CD14-positive monocyte (primary cell): ENCODE results near the gene TRIM3. TPM values are rescaled to one million over a fixed set of nuclear protein-coding genes. Genes with fewer than 3 reads are reported as not detected.
A peak's percentile ranks its signal among the peaks of the same experiment; 100 is the strongest.

Source experiments
- DNase-seq, 3 donors: peaks; one replicate each; pipeline ENCODE4 v3.0.0-alpha.2; 2011 to 2022
- H2AFZ ChIP-seq: 2 replicates; pipeline ENCODE4 v1.6.0; 2012; ENCODE audit warnings: mild to moderate bottlenecking, low read depth, low read length, inconsistent platforms; ENCODE audit not compliant: insufficient read depth, poor library complexity, severe bottlenecking
- H3K27ac ChIP-seq, 2 donors: 1 replicate in 1 of 2; 2 replicates in 1 of 2; pipeline ENCODE4 v1.5.1; 2012 to 2013; ENCODE audit warnings: low read length in 2 of 2, control low read depth in 1 of 2, inconsistent platforms in 1 of 2, low read depth in 1 of 2, mild to moderate bottlenecking in 1 of 2
- H3K27me3 ChIP-seq, 2 donors: one replicate each; pipeline versions ENCODE4 v1.6.0 to v1.6.1; 2011 to 2013; ENCODE audit warnings: low read length in 2 of 2; ENCODE audit not compliant: control insufficient read depth in 2 of 2, insufficient read depth in 2 of 2
- H3K36me3 ChIP-seq, 2 donors: replicated peaks in 1 of 2; 1 replicate in 1 of 2; 2 replicates in 1 of 2; pipeline versions ENCODE4 v1.5.1 to v1.6.1; 2012 to 2013; ENCODE audit warnings: low read length in 2 of 2, control low read depth in 1 of 2, inconsistent platforms in 1 of 2, mild to moderate bottlenecking in 1 of 2; ENCODE audit not compliant: insufficient read depth in 2 of 2, control insufficient read depth in 1 of 2
- H3K4me1 ChIP-seq, 2 donors: 1 replicate in 1 of 2; 2 replicates in 1 of 2; pipeline versions ENCODE4 v1.5.1 to v1.6.1; 2012 to 2013; ENCODE audit warnings: low read length in 2 of 2, control low read depth in 1 of 2, inconsistent platforms in 1 of 2, mild to moderate bottlenecking in 1 of 2, moderate library complexity in 1 of 2; ENCODE audit not compliant: insufficient read depth in 2 of 2, control insufficient read depth in 1 of 2
- H3K4me2 ChIP-seq: replicated peaks from 2 replicates; pipeline ENCODE3; 2012; ENCODE audit warnings: low read length, moderate library complexity, mild to moderate bottlenecking; ENCODE audit not compliant: poor library complexity, severe bottlenecking; ENCODE audit errors: extremely low read depth
- H3K4me3 ChIP-seq, 3 experiments: fragments of 200-600 bp in 1 of 3; sonication (generic) in 1 of 3; replicated peaks in 1 of 3; 1 replicate in 2 of 3; 2 replicates in 1 of 3; pipeline ENCODE4 v1.5.1; 2011 to 2013; ENCODE audit warnings: low read length in 3 of 3, mild to moderate bottlenecking in 3 of 3, control low read depth in 2 of 3, low read depth in 2 of 3, inconsistent platforms in 1 of 3, moderate library complexity in 1 of 3
- H3K79me2 ChIP-seq: 2 replicates; pipeline ENCODE4 v1.6.0; 2012; ENCODE audit warnings: mild to moderate bottlenecking, control low read depth, inconsistent platforms, low read length, moderate library complexity; ENCODE audit not compliant: insufficient read depth
- H3K9ac ChIP-seq: 2 replicates; pipeline ENCODE4 v1.6.0; 2017; ENCODE audit warnings: low read length, mild to moderate bottlenecking; ENCODE audit not compliant: insufficient read depth, poor library complexity, severe bottlenecking
- H3K9me3 ChIP-seq, 2 donors: replicated peaks in 1 of 2; 1 replicate in 1 of 2; 2 replicates in 1 of 2; pipeline versions ENCODE4 v1.5.1 to v1.6.1; 2012 to 2013; ENCODE audit warnings: low read length in 2 of 2, control low read depth in 1 of 2; ENCODE audit not compliant: control insufficient read depth in 1 of 2, insufficient read depth in 1 of 2
- H4K20me1 ChIP-seq: 2 replicates; pipeline ENCODE4 v1.6.0; 2012; ENCODE audit warnings: mild to moderate bottlenecking, low read length, control low read depth, moderate library complexity; ENCODE audit not compliant: insufficient read depth
- H3K27ac Mint-ChIP-seq, 7 donors: one replicate each; pipeline ENCODE4 v1.8.0; 2020; ENCODE audit warnings: mild to moderate bottlenecking in 7 of 7, mixed read lengths in 7 of 7, moderate library complexity in 6 of 7, inconsistent platforms in 2 of 7
- H3K27me3 Mint-ChIP-seq, 3 donors: one replicate each; pipeline ENCODE4 v1.8.0; 2021 to 2022; ENCODE audit warnings: low read depth in 3 of 3, mild to moderate bottlenecking in 3 of 3, mixed read lengths in 3 of 3, moderate library complexity in 3 of 3, inconsistent platforms in 1 of 3
- H3K36me3 Mint-ChIP-seq, 2 donors: one replicate each; pipeline ENCODE4 v1.8.0; 2020; ENCODE audit warnings: mixed read lengths in 2 of 2, inconsistent platforms in 1 of 2, mild to moderate bottlenecking in 1 of 2
- H3K4me1 Mint-ChIP-seq: one replicate; pipeline ENCODE4 v1.8.0; 2020; ENCODE audit warnings: mild to moderate bottlenecking, mixed read lengths
- H3K4me3 Mint-ChIP-seq, 2 donors: one replicate each; pipeline ENCODE4 v1.8.0; 2020; ENCODE audit warnings: mild to moderate bottlenecking in 2 of 2, mixed read lengths in 2 of 2, moderate library complexity in 1 of 2
- H3K9me3 Mint-ChIP-seq, 7 donors: one replicate each; pipeline ENCODE4 v1.8.0; 2020 to 2022; ENCODE audit warnings: mixed read lengths in 7 of 7, mild to moderate bottlenecking in 6 of 7, moderate library complexity in 6 of 7, inconsistent platforms in 2 of 7
- WGBS: methylation state at CpG from one replicate; pipeline ENCODE4 v1.1.5; 2013; ENCODE audit warnings: missing lambda C conversion rate; ENCODE audit not compliant: insufficient coverage; 5-methylcytosine and 5-hydroxymethylcytosine counted together
- intact Hi-C, 2 donors: fragments of 100-400 bp; cut with micrococcal nuclease; formaldehyde crosslinking; loops; one replicate each; pipeline versions ENCODE4 v1.15.0 to v1.15.1; 2023
- polyA plus RNA-seq, 3 donors: library from polyadenylated mRNA; depleted of rRNA in 1 of 3; unstranded in 2 of 3; stranded (reverse) in 1 of 3; fragments of 300-500 nt in 2 of 3; fragments of >200 nt in 1 of 3; fragmentation: Illumina TruSeq in 2 of 3; gene quantifications; 1 replicate in 2 of 3; 2 replicates in 1 of 3; pipeline ENCODE4 v1.2.3, GENCODE V29; 2012 to 2021
- TF ChIP-seq, protein P1 (sequence below): fragments of 200-600 bp; IDR thresholded peaks from one replicate; pipeline ENCODE4 v1.8.0; 2022; ENCODE audit warnings: antibody characterized with exemption, mild to moderate bottlenecking

TRIM3 gene
- polyA plus RNA-seq, 3 donors = 1.7 to 36.2 (median 3.3) TPM

DNA sequence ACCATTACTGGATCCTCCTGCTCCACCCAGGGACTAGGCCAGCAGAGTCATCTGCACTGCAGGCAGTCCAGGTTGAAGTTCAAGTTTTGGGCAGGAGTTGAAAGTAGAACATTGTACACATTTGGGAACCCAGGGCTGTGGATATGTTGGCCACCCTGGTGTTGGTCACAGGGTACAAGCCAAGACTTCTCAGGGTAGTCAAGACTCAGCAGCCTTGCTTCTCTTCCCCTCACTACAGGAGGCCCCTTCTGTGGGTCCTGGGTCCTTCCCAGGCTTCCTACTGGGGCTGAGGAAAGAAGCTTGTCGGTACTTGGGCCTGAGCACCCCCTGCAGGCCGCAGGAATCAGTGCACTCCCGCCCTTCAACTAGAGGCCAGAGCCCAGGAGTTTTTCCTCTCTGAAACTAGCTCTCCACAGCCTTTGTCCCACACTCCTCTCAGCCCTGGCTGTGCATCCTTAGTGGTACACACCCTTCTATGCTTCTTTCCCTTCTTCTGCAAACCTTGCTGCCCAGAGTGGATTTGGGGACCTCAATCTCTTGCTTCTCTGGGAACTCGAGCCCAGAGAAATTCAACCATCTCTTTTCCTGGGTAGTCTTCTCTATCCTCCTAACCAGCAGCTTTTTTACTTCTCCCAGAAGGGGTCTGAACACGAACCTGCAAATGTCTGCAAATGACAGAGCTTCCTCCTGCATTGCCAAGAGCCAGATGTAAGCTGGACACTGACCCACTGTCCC lies 30.3 kb downstream of the TRIM3 start:
- intact Hi-C loops = loop anchor here in 1 of 2 donors (5.0 to 10.0 kb wide), 2 partner anchors 61 kb away; no protein-coding TSS in a partner anchor
- H4K20me1 ChIP-seq = no peaks in the 10 kb centered on the region
- Mint-ChIP-seq H3K4me1 (no peaks in the 10 kb centered on the region), H3K36me3 (no peaks in the 10 kb centered on the region), H3K27me3 (peaks cover 0 to 3% (median 2%) of the 10 kb centered on the region in 3 donors), H3K27ac (no peak overlapping the region), H3K9me3 (no peaks in the 10 kb centered on the region), H3K4me3 (no peak overlapping the region)
- no peaks in the 10 kb centered on the region for H3K79me2 ChIP-seq
- WGBS = 15% methylated on average over 5 of the region's 5 CpGs
- H3K36me3 ChIP-seq = peaks cover under 1 to 2% of the 10 kb centered on the region in 2 donors
- no peaks in the 10 kb centered on the region for H3K9me3 ChIP-seq
- peaks cover 5 to 8% of the 10 kb centered on the region in 2 donors for H3K4me1 ChIP-seq
- no peak overlapping the region for H3K9ac ChIP-seq
- no peak overlapping the region for H3K4me2 ChIP-seq
- H2AFZ ChIP-seq = no peak overlapping the region
- TF ChIP-seq, protein P1, sequence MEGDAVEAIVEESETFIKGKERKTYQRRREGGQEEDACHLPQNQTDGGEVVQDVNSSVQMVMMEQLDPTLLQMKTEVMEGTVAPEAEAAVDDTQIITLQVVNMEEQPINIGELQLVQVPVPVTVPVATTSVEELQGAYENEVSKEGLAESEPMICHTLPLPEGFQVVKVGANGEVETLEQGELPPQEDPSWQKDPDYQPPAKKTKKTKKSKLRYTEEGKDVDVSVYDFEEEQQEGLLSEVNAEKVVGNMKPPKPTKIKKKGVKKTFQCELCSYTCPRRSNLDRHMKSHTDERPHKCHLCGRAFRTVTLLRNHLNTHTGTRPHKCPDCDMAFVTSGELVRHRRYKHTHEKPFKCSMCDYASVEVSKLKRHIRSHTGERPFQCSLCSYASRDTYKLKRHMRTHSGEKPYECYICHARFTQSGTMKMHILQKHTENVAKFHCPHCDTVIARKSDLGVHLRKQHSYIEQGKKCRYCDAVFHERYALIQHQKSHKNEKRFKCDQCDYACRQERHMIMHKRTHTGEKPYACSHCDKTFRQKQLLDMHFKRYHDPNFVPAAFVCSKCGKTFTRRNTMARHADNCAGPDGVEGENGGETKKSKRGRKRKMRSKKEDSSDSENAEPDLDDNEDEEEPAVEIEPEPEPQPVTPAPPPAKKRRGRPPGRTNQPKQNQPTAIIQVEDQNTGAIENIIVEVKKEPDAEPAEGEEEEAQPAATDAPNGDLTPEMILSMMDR = peak; percentile 89
- H3K27me3 ChIP-seq = no peaks in the 10 kb centered on the region
- H3K27ac ChIP-seq = no peak overlapping the region
- peak; percentile 41 to 61 (median 54) for DNase-seq
- no peak overlapping the region for H3K4me3 ChIP-seq

DNA sequence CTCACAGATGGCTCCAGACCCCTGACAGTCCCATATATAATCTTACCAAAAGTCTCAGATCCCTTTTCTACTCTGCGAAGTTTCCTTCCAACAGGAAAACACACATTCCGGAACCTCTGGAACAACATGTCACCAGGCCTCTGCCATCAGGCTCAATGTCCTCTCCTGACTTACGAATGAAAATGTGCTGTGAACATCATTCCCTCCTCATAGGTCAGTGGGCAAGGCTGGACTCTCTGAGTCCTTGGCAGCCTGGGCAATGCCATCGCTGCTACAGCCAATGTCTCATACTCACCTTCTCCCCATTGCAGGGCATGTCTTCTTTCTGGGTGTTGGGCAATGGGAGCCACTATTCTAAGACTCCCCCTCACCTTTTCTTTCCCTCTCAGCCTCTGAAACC lies 31.3 kb downstream of the TRIM3 start:
- Mint-ChIP-seq H3K9me3 (no peaks in the 10 kb centered on the region), H3K36me3 (no peaks in the 10 kb centered on the region), H3K4me1 (no peaks in the 10 kb centered on the region), H3K4me3 (no peak overlapping the region), H3K27ac (no peak overlapping the region), H3K27me3 (peaks cover 0 to 2% (median 2%) of the 10 kb centered on the region in 3 donors)
- Histone ChIP-seq H3K9ac (no peak overlapping the region), H2AFZ (no peak overlapping the region), H3K4me2 (no peak overlapping the region), H3K79me2 (no peaks in the 10 kb centered on the region), H3K27me3 (no peaks in the 10 kb centered on the region), H3K4me3 (no peak overlapping the region), H3K9me3 (no peaks in the 10 kb centered on the region), H3K4me1 (peaks cover 14 to 17% of the 10 kb centered on the region in 2 donors), H3K27ac (no peak overlapping the region), H3K36me3 (no peaks in the 10 kb centered on the region), H4K20me1 (no peaks in the 10 kb centered on the region)
- TF ChIP-seq, protein P1 = no peak
- intact Hi-C loops = loop anchor here in 1 of 2 donors (5.0 to 10.0 kb wide), 2 partner anchors 60 to 62 kb away; no protein-coding TSS in a partner anchor
- 100% methylated on average over 3 of the region's 4 CpGs for WGBS
- no peak for DNase-seq
